Nephron progenitor cell (in vitro differentiated cells): ENCODE data around the gene USP10.
"Not testable (repeated sequence)": the region's sequence is repeated elsewhere in the genome, so short reads cannot be mapped to it uniquely, and the experiment has no call there.

ENCODE experiments used
- DNase-seq: peaks from one replicate; pipeline ENCODE4 v3.0.0; 2021
- H3K27ac Mint-ChIP-seq: 2 replicates; pipeline ENCODE4 v1.8.0; 2021; ENCODE audit warnings: mild to moderate bottlenecking, moderate library complexity, mixed read lengths
- H3K27me3 Mint-ChIP-seq: 2 replicates; pipeline ENCODE4 v1.8.0; 2021; ENCODE audit warnings: mild to moderate bottlenecking, low read depth, mixed read lengths; ENCODE audit not compliant: poor library complexity
- H3K36me3 Mint-ChIP-seq: 2 replicates; pipeline ENCODE4 v1.8.0; 2021; ENCODE audit warnings: low read depth, mixed read lengths
- H3K4me1 Mint-ChIP-seq: 2 replicates; pipeline ENCODE4 v1.8.0; 2021; ENCODE audit warnings: mixed read lengths
- H3K4me3 Mint-ChIP-seq: 2 replicates; pipeline ENCODE4 v1.8.0; 2021; ENCODE audit warnings: mild to moderate bottlenecking, moderate library complexity, mixed read lengths
- H3K9me3 Mint-ChIP-seq: 2 replicates; pipeline ENCODE4 v1.8.0; 2021; ENCODE audit warnings: mild to moderate bottlenecking, moderate library complexity, mixed read lengths
- TF ChIP-seq, protein P1 (sequence below): fragments of 200-600 bp; sonication (generic); IDR thresholded peaks from 2 replicates; pipeline ENCODE4 v1.5.0; 2021; ENCODE audit warnings: antibody characterized with exemption

Gene USP10

DNA sequence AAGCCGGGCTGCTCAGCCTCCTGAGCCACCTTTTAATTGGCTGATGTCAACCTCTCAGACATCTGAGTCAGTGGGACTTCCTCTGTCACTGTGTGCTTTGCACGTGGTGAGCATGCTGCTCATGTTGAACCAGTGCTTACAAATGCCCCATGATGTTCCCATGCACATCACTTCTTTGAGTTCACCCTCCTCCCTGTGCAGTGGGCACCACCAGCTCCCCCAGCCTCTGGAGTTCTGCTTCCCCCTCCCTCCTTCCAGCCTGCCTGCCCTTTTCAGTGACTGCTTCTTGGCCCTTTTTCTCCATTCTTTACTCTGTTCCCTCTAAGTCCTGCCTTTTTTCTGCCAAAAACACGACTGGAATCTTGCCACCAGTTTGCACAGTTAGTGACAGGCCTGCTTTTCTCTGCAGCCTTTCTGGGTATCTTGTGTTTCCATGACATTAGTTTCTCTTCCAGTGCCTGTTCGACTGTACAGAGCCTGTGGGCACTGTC, 41.6 kb downstream of the USP10 start:
- H3K27ac Mint-ChIP-seq, result peak overlapping the region; percentile 3
- TF ChIP-seq, protein P1, sequence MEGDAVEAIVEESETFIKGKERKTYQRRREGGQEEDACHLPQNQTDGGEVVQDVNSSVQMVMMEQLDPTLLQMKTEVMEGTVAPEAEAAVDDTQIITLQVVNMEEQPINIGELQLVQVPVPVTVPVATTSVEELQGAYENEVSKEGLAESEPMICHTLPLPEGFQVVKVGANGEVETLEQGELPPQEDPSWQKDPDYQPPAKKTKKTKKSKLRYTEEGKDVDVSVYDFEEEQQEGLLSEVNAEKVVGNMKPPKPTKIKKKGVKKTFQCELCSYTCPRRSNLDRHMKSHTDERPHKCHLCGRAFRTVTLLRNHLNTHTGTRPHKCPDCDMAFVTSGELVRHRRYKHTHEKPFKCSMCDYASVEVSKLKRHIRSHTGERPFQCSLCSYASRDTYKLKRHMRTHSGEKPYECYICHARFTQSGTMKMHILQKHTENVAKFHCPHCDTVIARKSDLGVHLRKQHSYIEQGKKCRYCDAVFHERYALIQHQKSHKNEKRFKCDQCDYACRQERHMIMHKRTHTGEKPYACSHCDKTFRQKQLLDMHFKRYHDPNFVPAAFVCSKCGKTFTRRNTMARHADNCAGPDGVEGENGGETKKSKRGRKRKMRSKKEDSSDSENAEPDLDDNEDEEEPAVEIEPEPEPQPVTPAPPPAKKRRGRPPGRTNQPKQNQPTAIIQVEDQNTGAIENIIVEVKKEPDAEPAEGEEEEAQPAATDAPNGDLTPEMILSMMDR, result no peak

DNA sequence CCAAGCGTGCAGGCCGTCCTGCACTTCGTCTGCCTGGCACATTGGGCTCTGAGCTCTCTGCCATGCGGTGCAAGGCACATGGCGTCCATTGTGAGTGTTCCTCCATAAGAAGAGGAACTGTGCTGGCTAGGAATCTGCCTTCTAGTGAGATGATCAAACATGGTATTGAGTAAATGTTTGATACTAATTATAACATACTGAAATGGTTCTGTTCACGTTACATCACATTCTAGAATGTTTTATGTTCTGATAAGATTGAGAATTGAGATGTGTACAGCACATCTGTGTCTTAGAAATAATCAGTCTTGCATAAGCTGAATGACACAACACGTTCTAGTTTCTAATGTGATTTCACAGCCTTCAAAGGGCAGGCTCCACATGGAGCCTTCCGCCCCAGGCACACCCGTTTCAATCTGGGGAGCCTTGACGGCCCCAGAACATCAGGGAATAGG, 42.9 kb downstream of the USP10 start:
- H3K9me3 Mint-ChIP-seq, result no peaks in the 10 kb centered on the region
- no peak for DNase-seq
- peaks cover 36% of the 10 kb centered on the region for H3K36me3 Mint-ChIP-seq
- peak overlapping the region; percentile 89 for H3K27ac Mint-ChIP-seq
- TF ChIP-seq, protein P1, result no peak
- peaks cover 53% of the 10 kb centered on the region for H3K4me1 Mint-ChIP-seq
- no peak overlapping the region for H3K4me3 Mint-ChIP-seq
- H3K27me3 Mint-ChIP-seq, result no peaks in the 10 kb centered on the region

More for the DNA sequence above, 41.6 kb downstream of the USP10 start:
- Mint-ChIP-seq H3K27me3 (no peaks in the 10 kb centered on the region), H3K4me1 (peaks cover 53% of the 10 kb centered on the region), H3K9me3 (no peaks in the 10 kb centered on the region), H3K36me3 (peaks cover 34% of the 10 kb centered on the region), H3K4me3 (no peak overlapping the region)
- DNase-seq, result no peak

DNA sequence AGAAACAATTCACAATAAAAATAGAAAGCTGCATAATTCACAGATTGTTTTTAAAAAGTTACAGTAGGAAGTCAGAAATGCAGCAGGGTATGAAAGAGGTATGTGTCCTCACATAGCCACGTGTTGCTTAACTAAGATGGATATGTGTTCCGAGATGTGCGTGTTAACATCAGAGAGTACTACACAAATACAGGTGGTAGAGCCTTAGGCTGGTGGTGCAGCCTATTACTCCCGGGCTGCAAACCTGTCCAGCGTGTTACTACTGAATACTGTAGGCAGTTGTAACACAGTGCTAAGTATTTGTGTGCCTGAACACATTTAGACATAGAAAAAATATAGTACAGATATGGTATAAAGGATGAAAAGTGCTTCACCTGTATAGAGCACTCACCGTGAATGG, 46.4 kb downstream of the USP10 start:
- no peak overlapping the region for H3K27ac Mint-ChIP-seq
- TF ChIP-seq, protein P1, result no peak
- H3K4me1 Mint-ChIP-seq, result peaks cover 52% of the 10 kb centered on the region
- no peak overlapping the region for H3K4me3 Mint-ChIP-seq
- no peak for DNase-seq
- peaks cover 38% of the 10 kb centered on the region for H3K36me3 Mint-ChIP-seq
- no peaks in the 10 kb centered on the region for H3K27me3 Mint-ChIP-seq
- H3K9me3 Mint-ChIP-seq, result no peaks in the 10 kb centered on the region

DNA sequence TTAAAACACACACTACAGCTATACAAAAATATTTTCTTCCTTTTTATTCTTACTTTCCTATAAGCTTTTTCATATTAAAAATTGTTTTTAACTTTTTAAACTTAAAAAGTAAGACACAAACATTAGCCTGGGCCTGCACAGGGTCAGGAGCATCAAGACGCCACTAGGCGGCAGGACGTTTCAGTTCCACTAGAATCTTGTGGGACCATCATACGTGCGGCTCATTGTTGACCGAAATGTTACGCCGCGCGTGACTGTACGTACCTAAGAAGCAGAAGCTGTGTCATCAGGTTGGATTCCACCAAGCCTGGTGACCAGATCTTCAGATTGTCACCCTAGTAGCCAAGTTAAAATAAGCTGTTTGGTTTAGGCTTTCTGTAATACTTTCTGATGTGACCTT, 47.1 kb downstream of the USP10 start:
- TF ChIP-seq, protein P1, result peak; percentile 33
- Mint-ChIP-seq H3K4me1 (peaks cover 46% of the 10 kb centered on the region), H3K9me3 (no peaks in the 10 kb centered on the region), H3K27ac (no peak overlapping the region), H3K4me3 (no peak overlapping the region), H3K27me3 (no peaks in the 10 kb centered on the region), H3K36me3 (peaks cover 38% of the 10 kb centered on the region)
- no peak for DNase-seq

DNA sequence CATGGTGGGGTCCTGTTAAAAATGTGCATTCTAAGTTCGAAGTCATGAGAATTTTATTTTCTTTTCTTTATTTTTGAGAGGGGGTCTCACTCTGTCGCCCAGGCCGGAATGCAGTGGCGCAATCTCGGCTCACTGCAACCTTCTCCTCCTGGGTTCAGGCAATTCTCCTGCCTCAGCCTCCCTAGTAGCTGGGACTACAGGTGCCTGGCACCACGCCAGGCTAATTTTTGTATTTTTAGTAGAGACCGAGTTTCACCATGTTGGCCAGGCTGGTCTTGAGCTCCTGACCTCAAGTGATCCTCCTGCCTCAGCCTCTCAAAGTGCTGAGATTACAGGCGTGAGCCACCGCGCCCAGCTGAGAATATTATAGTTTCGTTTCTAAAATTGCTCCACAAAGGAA, 48.4 kb downstream of the USP10 start:
- H3K4me3 Mint-ChIP-seq, DNase-seq, H3K27ac Mint-ChIP-seq, H3K9me3 Mint-ChIP-seq, H3K27me3 Mint-ChIP-seq: not testable (repeated sequence)
- peaks cover 38% of the 10 kb centered on the region for H3K36me3 Mint-ChIP-seq
- H3K4me1 Mint-ChIP-seq, result peaks cover 38% of the 10 kb centered on the region

DNA sequence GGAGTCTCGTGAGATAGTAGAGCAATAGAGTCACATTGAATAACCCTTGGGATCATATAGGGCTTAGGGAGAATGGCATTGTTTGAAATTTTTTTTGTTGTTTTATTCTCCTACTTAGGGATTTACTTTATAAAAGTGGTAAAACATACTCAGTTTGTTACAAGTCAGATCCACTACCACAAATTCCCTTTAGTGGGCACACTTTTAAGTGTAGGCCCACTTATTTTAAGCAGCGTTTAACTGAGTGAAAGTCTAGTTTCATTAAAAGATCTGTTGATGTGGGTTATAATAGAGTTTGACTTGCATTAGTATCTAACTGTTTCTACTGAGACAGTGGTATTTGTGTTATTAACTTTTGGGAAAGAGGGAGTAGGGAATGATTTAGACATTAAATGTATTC, 49.3 kb downstream of the USP10 start:
- no peak for DNase-seq
- no peaks in the 10 kb centered on the region for H3K27me3 Mint-ChIP-seq
- H3K9me3 Mint-ChIP-seq, result no peaks in the 10 kb centered on the region
- TF ChIP-seq, protein P1, result no peak
- H3K27ac Mint-ChIP-seq, result peak overlapping the region; percentile 50
- H3K4me3 Mint-ChIP-seq, result no peak overlapping the region
- H3K4me1 Mint-ChIP-seq, result peaks cover 40% of the 10 kb centered on the region
- peaks cover 34% of the 10 kb centered on the region for H3K36me3 Mint-ChIP-seq
